Measurements from ENCODE around the gene IL5. TPM values are rescaled to one million over a fixed set of nuclear protein-coding genes. Genes with fewer than 3 reads are reported as not detected.

Gene IL5
- total and polyA plus RNA-seq, 2 donors (not counting 1 experiment from before 2014, with no cell fraction given): not detected

GRCh38 chr5:132547269-132547668 lies 3.9 kb upstream of the IL5 start:
- no peak overlapping the region for H3K27ac ChIP-seq (ENCODE audit: insufficient read depth, low read length)
- H3K36me3 ChIP-seq (ENCODE audit: control insufficient read depth, insufficient read depth, low read length): no peaks in the 10 kb centered on the region

GRCh38 chr5:132546108-132546507 lies 2.8 kb upstream of the IL5 start:
- no peak for DNase-seq (ENCODE audit: low read depth in 2 of 2)
- no peaks in the 10 kb centered on the region for H3K79me2 ChIP-seq (ENCODE audit: control insufficient read depth, insufficient read depth, low read length)
- no peaks in the 10 kb centered on the region for H3K27me3 ChIP-seq (ENCODE audit: control insufficient read depth, insufficient read depth, low read length)
- H3K4me1 ChIP-seq (ENCODE audit: control insufficient read depth, extremely low read depth, insufficient read depth, low read length): no peaks in the 10 kb centered on the region
- no peaks in the 10 kb centered on the region for H3K36me3 ChIP-seq (ENCODE audit: control insufficient read depth, insufficient read depth, low read length)
- no peaks in the 10 kb centered on the region for H4K20me1 ChIP-seq (ENCODE audit: control insufficient read depth, extremely low read depth, insufficient read depth, low read length)
- no peak overlapping the region for H3K4me2 ChIP-seq (ENCODE audit: extremely low read depth, insufficient read depth, low read length)
- H2AFZ ChIP-seq (ENCODE audit: low read length): no peak overlapping the region
- TF ChIP-seq EZH2 (IDR thresholded peaks at IDR 0.05; ENCODE audit: low read length, missing control alignments): no peak
- H3K9me3 ChIP-seq (ENCODE audit: control insufficient read depth, insufficient read depth, low read depth, low read length): no peaks in the 10 kb centered on the region
- no peak overlapping the region for H3K27ac ChIP-seq (ENCODE audit: insufficient read depth, low read length)
- no peak overlapping the region for H3K4me3 ChIP-seq (replicated peaks in 1 of 4; ENCODE audit: control extremely low read depth in 1 of 4, insufficient read depth in 1 of 4, low read depth in 3 of 4, low read length in 4 of 4)
- H3K9ac ChIP-seq (ENCODE audit: insufficient read depth, low read length): no peak overlapping the region

More at GRCh38 chr5:132547269-132547668, 3.9 kb upstream of the IL5 start:
- no peak for DNase-seq (ENCODE audit: low read depth in 2 of 2)
- Histone ChIP-seq H4K20me1 (ENCODE audit: control insufficient read depth, extremely low read depth, insufficient read depth, low read length) (no peaks in the 10 kb centered on the region), H3K4me2 (ENCODE audit: extremely low read depth, insufficient read depth, low read length) (no peak overlapping the region), H2AFZ (ENCODE audit: low read length) (no peak overlapping the region), H3K4me3 (replicated peaks in 1 of 4; ENCODE audit: control extremely low read depth in 1 of 4, insufficient read depth in 1 of 4, low read depth in 3 of 4, low read length in 4 of 4) (no peak overlapping the region), H3K4me1 (ENCODE audit: control insufficient read depth, extremely low read depth, insufficient read depth, low read length) (no peaks in the 10 kb centered on the region), H3K27me3 (ENCODE audit: control insufficient read depth, insufficient read depth, low read length) (peaks cover 2% of the 10 kb centered on the region), H3K9me3 (ENCODE audit: control insufficient read depth, insufficient read depth, low read depth, low read length) (no peaks in the 10 kb centered on the region), H3K79me2 (ENCODE audit: control insufficient read depth, insufficient read depth, low read length) (no peaks in the 10 kb centered on the region), H3K9ac (ENCODE audit: insufficient read depth, low read length) (no peak overlapping the region)
- TF ChIP-seq EZH2 (IDR thresholded peaks at IDR 0.05; ENCODE audit: low read length, missing control alignments): no peak
- no peak for TF ChIP-seq CTCF (conservative IDR thresholded peaks at IDR 0.05 in 1 of 2, IDR thresholded peaks at IDR 0.05 in 1 of 2; ENCODE audit: low read depth in 1 of 2, low read length in 2 of 2)

GRCh38 chr5:132540764-132541163 lies 2.6 kb downstream of the IL5 start:
- no peak overlapping the region for H3K4me2 ChIP-seq (ENCODE audit: extremely low read depth, insufficient read depth, low read length)
- H3K4me3 ChIP-seq (replicated peaks in 1 of 4; ENCODE audit: control extremely low read depth in 1 of 4, insufficient read depth in 1 of 4, low read depth in 3 of 4, low read length in 4 of 4): no peak overlapping the region
- no peaks in the 10 kb centered on the region for H3K4me1 ChIP-seq (ENCODE audit: control insufficient read depth, extremely low read depth, insufficient read depth, low read length)
- DNase-seq (ENCODE audit: low read depth in 2 of 2): no peak
- H2AFZ ChIP-seq (ENCODE audit: low read length): no peak overlapping the region
- no peak overlapping the region for H3K27ac ChIP-seq (ENCODE audit: insufficient read depth, low read length)
- H4K20me1 ChIP-seq (ENCODE audit: control insufficient read depth, extremely low read depth, insufficient read depth, low read length): no peaks in the 10 kb centered on the region
- H3K36me3 ChIP-seq (ENCODE audit: control insufficient read depth, insufficient read depth, low read length): no peaks in the 10 kb centered on the region
- TF ChIP-seq EZH2 (IDR thresholded peaks at IDR 0.05; ENCODE audit: low read length, missing control alignments) (no peak), CTCF (conservative IDR thresholded peaks at IDR 0.05 in 1 of 2, IDR thresholded peaks at IDR 0.05 in 1 of 2; ENCODE audit: low read depth in 1 of 2, low read length in 2 of 2) (no peak)
- H3K9ac ChIP-seq (ENCODE audit: insufficient read depth, low read length): no peak overlapping the region
- H3K79me2 ChIP-seq (ENCODE audit: control insufficient read depth, insufficient read depth, low read length): no peaks in the 10 kb centered on the region
- H3K9me3 ChIP-seq (ENCODE audit: control insufficient read depth, insufficient read depth, low read depth, low read length): no peaks in the 10 kb centered on the region
- peaks cover under 1% of the 10 kb centered on the region for H3K27me3 ChIP-seq (ENCODE audit: control insufficient read depth, insufficient read depth, low read length)

Data from fibroblast of lung (primary cell).